K562 (cell line): ENCODE measurements around the gene KRTAP5-4. TPM values are rescaled to one million over a fixed set of nuclear protein-coding genes. Genes with fewer than 3 reads are reported as not detected.

Experiments used
- ATF3 ChIP-seq, 2 experiments: fragments of 450-650 bp in 1 of 2; sonication (generic) in 1 of 2; formaldehyde crosslinking in 1 of 2; IDR thresholded peaks in 1 of 2; conservative IDR thresholded peaks in 1 of 2; 2 replicates each; pipeline versions ENCODE4 v1.6.1 to v1.8.1; 2016 to 2023; ENCODE audit warnings: mild to moderate bottlenecking in 2 of 2, moderate library complexity in 2 of 2, inconsistent platforms in 1 of 2, missing genetic modification reagents in 1 of 2
- HMGXB4 ChIP-seq: sonication (generic); formaldehyde crosslinking; IDR thresholded peaks from 2 replicates; pipeline ENCODE4 v1.8.1; 2023; ENCODE audit warnings: mild to moderate bottlenecking, missing genetic modification reagents
- PRDM10 ChIP-seq: fragments of 450-650 bp; IDR thresholded peaks from 2 replicates; pipeline ENCODE4 v1.6.1; 2018; ENCODE audit not compliant: partially characterized antibody
- RCOR1 ChIP-seq, 2 experiments: IDR thresholded peaks; 2 replicates each; pipeline ENCODE4 v1.6.1; 2012; ENCODE audit warnings: low read depth in 2 of 2, low read length in 2 of 2, borderline replicate concordance in 1 of 2, improper control_type of control experiment in 1 of 2
- SIN3B ChIP-seq: fragments of 450-650 bp; IDR thresholded peaks from 2 replicates; pipeline ENCODE4 v1.6.1; 2017; ENCODE audit warnings: low read depth, mild to moderate bottlenecking, moderate library complexity
- SMARCA5 ChIP-seq: fragments of 450-650 bp; IDR thresholded peaks from 2 replicates; pipeline ENCODE4 v1.6.1; 2016
- ZNF407 ChIP-seq: fragments of 450-650 bp; IDR thresholded peaks from 2 replicates; pipeline ENCODE4 v1.6.1; 2016; ENCODE audit warnings: low read depth
- polyA plus RNA-seq, 8 experiments: library from polyadenylated mRNA; depleted of rRNA in 4 of 8; stranded (reverse) in 5 of 8; unstranded in 3 of 8; fragments of >200 nt; fragmentation: Nextera tagmentation in 2 of 8; fragmentation: Illumina TruSeq in 1 of 8; extraction: Ambion mirVana in 2 of 8; extraction: Trizol in 1 of 8; gene quantifications; 2 replicates each; pipeline versions ENCODE4 v1.2.1 to v1.2.3, GENCODE V29; 2011 to 2014; ENCODE audit warnings: inconsistent platforms in 1 of 8, missing spikeins in 1 of 8
- total RNA-seq, 7 experiments: library from RNA; depleted of rRNA in 6 of 7; stranded (reverse); fragments of >200 nt in 6 of 7; fragmentation: Illumina TruSeq in 2 of 7; extraction: Trizol in 2 of 7; gene quantifications; 2 replicates each; pipeline versions ENCODE4 v1.2.1 to v1.2.3, GENCODE V29; 2011 to 2021; ENCODE audit warnings: low replicate concordance in 1 of 7

The KRTAP5-4 gene
- total and polyA plus RNA-seq, 9 of the 15 experiments (the other 6 are each of a cell fraction or from before 2014, with no cell fraction given) = not detected

DNA sequence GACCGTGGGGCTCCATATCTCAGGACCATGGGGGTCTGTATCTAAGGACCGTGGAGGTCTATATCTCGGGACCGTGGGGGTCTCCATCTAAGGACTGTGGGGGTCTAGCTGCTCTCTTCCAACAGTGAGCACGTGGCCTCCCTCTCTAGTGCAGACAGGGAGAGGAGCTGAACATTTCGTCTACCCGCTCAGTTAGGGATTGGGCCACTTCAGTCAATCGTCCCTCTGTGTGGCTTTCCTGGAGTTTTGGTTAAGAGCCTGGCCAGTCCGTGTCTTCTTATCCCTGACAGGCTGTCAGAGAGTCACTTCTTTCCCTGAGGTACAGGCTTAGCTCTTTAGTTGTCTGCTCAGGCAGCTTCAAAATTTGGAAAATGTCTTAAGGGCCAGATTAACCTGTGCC lies 40.0 kb downstream of the KRTAP5-4 start (continued):
- no peak for TF ChIP-seq ZNF407
- TF ChIP-seq HMGXB4 (CRISPR knock-in tag) = no peak
- no peak for TF ChIP-seq RCOR1 (IDR thresholded peaks at IDR 0.05; ENCODE audit: borderline replicate concordance in 1 of 2, low read depth in 2 of 2, low read length in 2 of 2)
- no peak for TF ChIP-seq PRDM10
- no peak for TF ChIP-seq SIN3B
- no peak for TF ChIP-seq SMARCA5
- TF ChIP-seq ATF3 (IDR thresholded peaks at IDR 0.05) = no peak
- no peak for TF ChIP-seq ATF3 (CRISPR knock-in tag; conservative IDR thresholded peaks at IDR 0.05)
